ENCODE measurements around the gene ZNF333.
"Not testable (repeated sequence)": the region's sequence is repeated elsewhere in the genome, so short reads cannot be mapped to it uniquely, and the experiment has no call there.

Gene ZNF333

DNA sequence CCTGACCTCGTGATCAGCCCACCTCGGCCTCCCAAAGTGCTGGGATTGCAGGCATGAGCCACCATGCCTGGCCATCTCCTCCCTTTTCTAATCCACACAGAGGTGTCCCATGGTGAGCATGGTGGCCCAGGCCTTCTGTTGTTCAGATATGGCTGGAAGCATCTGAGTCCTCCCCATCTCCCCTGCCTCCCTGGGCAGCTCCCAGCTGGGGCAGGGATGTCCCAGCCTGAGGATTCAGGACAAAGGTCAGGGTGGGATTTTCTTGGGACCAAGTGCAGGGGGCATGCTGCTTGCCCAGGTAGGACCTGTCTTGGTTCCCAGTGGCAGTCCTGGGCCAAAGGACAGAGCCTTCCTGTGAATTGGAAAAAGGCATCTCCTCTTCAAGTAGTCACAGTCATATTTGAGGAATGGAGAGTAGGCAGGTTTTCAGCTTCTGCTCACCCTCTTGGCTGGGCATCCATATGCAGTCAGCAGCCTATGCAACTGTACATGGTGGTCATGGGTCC is 77.7 kb downstream of the ZNF333 start:
- H3K4me3 ChIP-seq (ENCODE audit: low read depth, low read length) = no peak overlapping the region
- TF ChIP-seq, protein P1, sequence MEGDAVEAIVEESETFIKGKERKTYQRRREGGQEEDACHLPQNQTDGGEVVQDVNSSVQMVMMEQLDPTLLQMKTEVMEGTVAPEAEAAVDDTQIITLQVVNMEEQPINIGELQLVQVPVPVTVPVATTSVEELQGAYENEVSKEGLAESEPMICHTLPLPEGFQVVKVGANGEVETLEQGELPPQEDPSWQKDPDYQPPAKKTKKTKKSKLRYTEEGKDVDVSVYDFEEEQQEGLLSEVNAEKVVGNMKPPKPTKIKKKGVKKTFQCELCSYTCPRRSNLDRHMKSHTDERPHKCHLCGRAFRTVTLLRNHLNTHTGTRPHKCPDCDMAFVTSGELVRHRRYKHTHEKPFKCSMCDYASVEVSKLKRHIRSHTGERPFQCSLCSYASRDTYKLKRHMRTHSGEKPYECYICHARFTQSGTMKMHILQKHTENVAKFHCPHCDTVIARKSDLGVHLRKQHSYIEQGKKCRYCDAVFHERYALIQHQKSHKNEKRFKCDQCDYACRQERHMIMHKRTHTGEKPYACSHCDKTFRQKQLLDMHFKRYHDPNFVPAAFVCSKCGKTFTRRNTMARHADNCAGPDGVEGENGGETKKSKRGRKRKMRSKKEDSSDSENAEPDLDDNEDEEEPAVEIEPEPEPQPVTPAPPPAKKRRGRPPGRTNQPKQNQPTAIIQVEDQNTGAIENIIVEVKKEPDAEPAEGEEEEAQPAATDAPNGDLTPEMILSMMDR (IDR thresholded peaks at IDR 0.05; ENCODE audit: borderline replicate concordance, insufficient read depth, low read depth, low read length) = no peak

- TF ChIP-seq, protein P1 (IDR thresholded peaks at IDR 0.05; ENCODE audit: borderline replicate concordance, insufficient read depth, low read depth, low read length) = no peak
- no peak overlapping the region for H3K4me3 ChIP-seq (ENCODE audit: low read depth, low read length)
Measured at GRCh38 chr19:14768001-14768400, 78.2 kb downstream of the ZNF333 start.

DNA sequence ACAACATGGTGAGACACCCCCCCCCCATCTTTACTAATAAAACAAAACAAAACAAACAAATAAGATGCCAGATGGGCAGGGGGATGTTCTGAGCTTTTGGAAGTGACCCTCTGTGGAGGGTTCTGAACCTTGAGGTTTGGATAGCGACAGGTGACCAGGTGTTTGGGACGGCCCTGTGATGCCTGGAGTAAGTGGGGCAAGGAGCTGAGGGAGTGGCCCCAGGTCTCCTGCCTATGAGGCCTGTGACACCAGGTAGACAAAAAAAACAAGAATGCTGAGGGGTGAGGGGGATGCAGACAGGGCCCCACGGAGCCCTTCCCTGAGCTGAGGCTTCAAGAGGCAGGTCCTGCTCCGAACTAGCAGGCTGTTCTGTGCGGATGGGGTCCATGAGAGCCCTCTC is 79.4 kb downstream of the ZNF333 start:
- H3K4me3 ChIP-seq (ENCODE audit: low read depth, low read length) = no peak overlapping the region
- TF ChIP-seq, protein P1 (IDR thresholded peaks at IDR 0.05; ENCODE audit: borderline replicate concordance, insufficient read depth, low read depth, low read length) = no peak

- TF ChIP-seq, protein P1 (IDR thresholded peaks at IDR 0.05; ENCODE audit: borderline replicate concordance, insufficient read depth, low read depth, low read length) = no peak
- no peak overlapping the region for H3K4me3 ChIP-seq (ENCODE audit: low read depth, low read length)
Measured at GRCh38 chr19:14770136-14770535, 80.3 kb downstream of the ZNF333 start.

- TF ChIP-seq, protein P1 (IDR thresholded peaks at IDR 0.05; ENCODE audit: borderline replicate concordance, insufficient read depth, low read depth, low read length) = no peak
- no peak overlapping the region for H3K4me3 ChIP-seq (ENCODE audit: low read depth, low read length)
Measured at GRCh38 chr19:14770944-14771839, 81.3 kb downstream of the ZNF333 start.

GRCh38 chr19:14772467-14772866 is 82.6 kb downstream of the ZNF333 start:
- TF ChIP-seq, protein P1 (IDR thresholded peaks at IDR 0.05; ENCODE audit: borderline replicate concordance, insufficient read depth, low read depth, low read length) = no peak
- H3K4me3 ChIP-seq (ENCODE audit: low read depth, low read length) = no peak overlapping the region

GRCh38 chr19:14772995-14773394 is 83.1 kb downstream of the ZNF333 start:
- H3K4me3 ChIP-seq (ENCODE audit: low read depth, low read length) = no peak overlapping the region
- TF ChIP-seq, protein P1 (IDR thresholded peaks at IDR 0.05; ENCODE audit: borderline replicate concordance, insufficient read depth, low read depth, low read length) = no peak

DNA sequence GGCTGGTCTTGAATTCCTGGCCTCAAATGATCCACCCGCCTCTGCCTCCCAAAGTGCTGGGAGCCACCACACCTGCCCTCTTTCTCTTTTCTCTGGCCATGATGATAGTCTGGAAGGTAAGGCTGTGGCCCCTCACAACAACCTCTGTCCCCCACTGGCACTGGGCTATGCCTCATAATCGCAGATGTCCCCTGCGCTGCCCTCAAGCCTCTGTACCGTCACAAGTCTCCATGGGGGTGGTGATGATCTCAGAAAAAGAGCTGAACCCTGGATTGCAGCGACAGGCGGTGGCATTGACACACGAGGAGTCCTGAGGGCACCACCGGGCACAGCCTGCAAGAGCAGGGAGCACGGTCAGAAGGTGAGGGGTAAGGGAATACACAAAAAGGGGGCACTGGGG is 83.9 kb downstream of the ZNF333 start:
- H3K4me3 ChIP-seq (ENCODE audit: low read depth, low read length) = not testable (repeated sequence)
